HL-60 (cell line): ENCODE measurements around the gene MATK.
"Not testable (repeated sequence)": the region's sequence is repeated elsewhere in the genome, so short reads cannot be mapped to it uniquely, and the experiment has no call there.

Source experiments
- GABPA ChIP-seq: IDR thresholded peaks from 2 replicates; pipeline ENCODE4 v1.6.1; 2012; ENCODE audit warnings: low read depth
- POLR2AphosphoS5 ChIP-seq: IDR thresholded peaks from 2 replicates; pipeline ENCODE4 v1.6.1; 2012; ENCODE audit warnings: low read depth
- TF ChIP-seq, protein P1 (sequence below): IDR thresholded peaks from one replicate; pipeline ENCODE4 v1.5.1; 2011; ENCODE audit warnings: low read length, control low read depth, inconsistent platforms; ENCODE audit not compliant: insufficient read depth
- TF ChIP-seq, protein P2 (sequence below): IDR thresholded peaks from 2 replicates; pipeline ENCODE4 v1.6.1; 2012; ENCODE audit warnings: low read depth; ENCODE audit not compliant: insufficient replicate concordance

DNA sequence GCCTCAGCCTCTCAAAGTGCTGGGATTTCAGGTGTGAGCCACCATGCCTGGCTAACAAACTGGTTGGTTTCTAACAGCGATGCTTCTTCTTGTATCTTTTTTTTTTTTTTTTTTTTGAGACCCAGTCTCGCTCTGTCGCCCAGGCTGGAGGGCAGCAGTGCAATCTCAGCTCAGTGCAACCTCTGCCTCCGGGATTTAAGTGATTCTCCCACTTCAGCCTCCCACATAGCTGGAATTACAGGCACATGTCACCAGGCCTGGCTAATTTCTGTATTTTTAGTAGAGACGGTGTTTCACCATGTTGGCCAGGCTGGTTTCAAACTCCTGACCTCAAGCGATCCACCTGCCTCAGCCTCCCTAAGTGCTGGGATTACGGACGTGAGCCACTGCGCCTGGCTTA, 30.0 kb upstream of the MATK start:
- TF ChIP-seq POLR2AphosphoS5, GABPA: not testable (repeated sequence)
- TF ChIP-seq, protein P1, sequence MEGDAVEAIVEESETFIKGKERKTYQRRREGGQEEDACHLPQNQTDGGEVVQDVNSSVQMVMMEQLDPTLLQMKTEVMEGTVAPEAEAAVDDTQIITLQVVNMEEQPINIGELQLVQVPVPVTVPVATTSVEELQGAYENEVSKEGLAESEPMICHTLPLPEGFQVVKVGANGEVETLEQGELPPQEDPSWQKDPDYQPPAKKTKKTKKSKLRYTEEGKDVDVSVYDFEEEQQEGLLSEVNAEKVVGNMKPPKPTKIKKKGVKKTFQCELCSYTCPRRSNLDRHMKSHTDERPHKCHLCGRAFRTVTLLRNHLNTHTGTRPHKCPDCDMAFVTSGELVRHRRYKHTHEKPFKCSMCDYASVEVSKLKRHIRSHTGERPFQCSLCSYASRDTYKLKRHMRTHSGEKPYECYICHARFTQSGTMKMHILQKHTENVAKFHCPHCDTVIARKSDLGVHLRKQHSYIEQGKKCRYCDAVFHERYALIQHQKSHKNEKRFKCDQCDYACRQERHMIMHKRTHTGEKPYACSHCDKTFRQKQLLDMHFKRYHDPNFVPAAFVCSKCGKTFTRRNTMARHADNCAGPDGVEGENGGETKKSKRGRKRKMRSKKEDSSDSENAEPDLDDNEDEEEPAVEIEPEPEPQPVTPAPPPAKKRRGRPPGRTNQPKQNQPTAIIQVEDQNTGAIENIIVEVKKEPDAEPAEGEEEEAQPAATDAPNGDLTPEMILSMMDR = not testable (repeated sequence)
- TF ChIP-seq, protein P2, sequence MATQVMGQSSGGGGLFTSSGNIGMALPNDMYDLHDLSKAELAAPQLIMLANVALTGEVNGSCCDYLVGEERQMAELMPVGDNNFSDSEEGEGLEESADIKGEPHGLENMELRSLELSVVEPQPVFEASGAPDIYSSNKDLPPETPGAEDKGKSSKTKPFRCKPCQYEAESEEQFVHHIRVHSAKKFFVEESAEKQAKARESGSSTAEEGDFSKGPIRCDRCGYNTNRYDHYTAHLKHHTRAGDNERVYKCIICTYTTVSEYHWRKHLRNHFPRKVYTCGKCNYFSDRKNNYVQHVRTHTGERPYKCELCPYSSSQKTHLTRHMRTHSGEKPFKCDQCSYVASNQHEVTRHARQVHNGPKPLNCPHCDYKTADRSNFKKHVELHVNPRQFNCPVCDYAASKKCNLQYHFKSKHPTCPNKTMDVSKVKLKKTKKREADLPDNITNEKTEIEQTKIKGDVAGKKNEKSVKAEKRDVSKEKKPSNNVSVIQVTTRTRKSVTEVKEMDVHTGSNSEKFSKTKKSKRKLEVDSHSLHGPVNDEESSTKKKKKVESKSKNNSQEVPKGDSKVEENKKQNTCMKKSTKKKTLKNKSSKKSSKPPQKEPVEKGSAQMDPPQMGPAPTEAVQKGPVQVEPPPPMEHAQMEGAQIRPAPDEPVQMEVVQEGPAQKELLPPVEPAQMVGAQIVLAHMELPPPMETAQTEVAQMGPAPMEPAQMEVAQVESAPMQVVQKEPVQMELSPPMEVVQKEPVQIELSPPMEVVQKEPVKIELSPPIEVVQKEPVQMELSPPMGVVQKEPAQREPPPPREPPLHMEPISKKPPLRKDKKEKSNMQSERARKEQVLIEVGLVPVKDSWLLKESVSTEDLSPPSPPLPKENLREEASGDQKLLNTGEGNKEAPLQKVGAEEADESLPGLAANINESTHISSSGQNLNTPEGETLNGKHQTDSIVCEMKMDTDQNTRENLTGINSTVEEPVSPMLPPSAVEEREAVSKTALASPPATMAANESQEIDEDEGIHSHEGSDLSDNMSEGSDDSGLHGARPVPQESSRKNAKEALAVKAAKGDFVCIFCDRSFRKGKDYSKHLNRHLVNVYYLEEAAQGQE = not testable (repeated sequence)
